GM21515 (cell line): ENCODE measurements around the gene PGF.
"Not testable (repeated sequence)": the region's sequence is repeated elsewhere in the genome, so short reads cannot be mapped to it uniquely, and the experiment has no call there.

Source experiments
- ATAC-seq: cut with Tn5 transposase; IDR thresholded peaks from one replicate; pipeline ENCODE4 v1.9.1; 2021; ENCODE audit not compliant: unreplicated experiment

The PGF gene

DNA sequence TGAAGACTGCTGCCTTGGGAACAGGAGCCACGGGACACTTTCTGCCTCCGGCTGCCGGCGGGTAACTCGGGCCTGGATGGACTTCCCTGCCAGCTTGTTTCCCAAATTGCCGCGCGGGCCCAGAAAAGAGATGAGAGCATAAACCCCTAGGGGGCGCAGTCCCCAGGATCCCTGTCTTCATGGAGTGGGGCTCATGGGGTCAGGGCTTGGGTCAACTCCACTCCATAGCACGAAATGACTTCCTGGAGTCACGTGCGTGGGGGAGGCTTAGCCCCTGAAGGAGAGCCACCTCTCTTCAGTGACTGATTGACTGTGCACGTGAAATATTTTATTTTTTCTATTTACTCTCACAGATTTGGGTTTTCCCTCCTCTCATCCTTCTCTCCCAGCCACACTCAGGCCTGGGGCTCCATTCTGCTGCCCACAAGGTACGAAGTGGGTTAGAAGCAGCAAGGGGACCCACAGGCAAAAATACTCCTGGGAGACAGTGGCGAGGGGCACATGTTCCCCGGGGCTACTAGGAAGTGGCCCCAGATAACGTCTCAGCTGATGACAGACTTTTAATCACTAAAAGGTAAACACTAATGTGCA is 10.0 kb downstream of the PGF start:
- ATAC-seq: no peak

DNA sequence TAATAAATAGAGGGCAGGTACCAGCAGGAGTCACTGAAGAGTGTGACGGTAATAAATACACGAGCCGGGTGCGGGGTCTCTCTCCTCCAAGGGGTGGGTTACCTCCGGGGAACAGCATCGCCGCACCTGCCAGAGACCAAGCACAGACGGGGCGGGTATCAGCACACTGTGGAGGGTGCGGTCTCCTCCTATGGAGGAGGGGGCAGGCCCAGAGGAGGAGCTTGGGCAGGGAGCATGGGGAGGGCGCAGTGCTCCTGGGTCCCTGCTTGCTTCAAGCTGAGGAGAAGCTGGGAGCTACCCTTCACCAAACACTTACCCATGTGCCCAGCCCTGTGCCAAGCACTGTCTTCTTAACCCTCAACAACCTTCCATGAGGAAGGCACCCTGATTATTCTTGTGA is 12.8 kb downstream of the PGF start:
- peak; percentile 40 for ATAC-seq

DNA sequence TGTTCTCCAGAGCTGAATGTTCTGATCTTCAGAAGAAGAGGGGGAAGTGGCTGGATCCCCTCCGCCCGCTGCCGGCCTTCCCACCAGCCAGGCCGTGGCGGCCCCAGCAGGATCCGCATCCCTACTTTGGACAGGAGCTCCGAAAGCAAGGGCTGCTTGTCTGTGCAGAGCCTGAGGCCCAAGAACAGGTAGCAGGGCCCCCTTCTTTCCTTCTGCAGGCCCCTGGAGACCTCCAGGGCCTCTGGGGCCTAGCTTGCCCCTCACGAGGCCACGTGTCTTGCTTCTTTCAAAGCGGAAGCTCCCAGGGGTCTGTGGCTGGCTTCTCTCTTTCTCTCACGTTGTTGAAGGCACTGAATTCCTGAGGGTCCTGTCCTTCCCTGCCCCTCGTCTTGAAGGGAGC is 13.2 kb downstream of the PGF start:
- no peak for ATAC-seq

DNA sequence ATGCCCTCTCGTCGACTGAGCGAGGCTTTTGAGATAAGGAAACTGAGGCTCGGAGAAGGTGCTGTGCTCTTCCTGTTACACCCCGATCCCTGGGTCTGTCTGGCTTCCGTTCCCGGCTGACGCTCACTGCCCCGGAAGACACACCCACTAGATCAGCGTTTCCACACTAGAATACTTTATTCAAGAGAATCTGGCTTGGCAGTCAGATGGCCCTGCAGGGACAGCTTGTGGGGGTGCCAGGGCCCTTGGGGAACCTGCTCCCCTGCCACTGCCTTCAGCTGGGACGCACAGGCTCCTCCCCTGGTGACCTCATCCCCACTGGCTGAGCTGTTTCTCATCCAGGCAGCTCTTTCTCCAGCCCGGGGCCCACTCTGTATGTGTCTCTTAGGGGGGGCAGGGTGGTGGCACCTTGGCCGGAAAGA is 13.7 kb downstream of the PGF start:
- peak; percentile 47 for ATAC-seq

DNA sequence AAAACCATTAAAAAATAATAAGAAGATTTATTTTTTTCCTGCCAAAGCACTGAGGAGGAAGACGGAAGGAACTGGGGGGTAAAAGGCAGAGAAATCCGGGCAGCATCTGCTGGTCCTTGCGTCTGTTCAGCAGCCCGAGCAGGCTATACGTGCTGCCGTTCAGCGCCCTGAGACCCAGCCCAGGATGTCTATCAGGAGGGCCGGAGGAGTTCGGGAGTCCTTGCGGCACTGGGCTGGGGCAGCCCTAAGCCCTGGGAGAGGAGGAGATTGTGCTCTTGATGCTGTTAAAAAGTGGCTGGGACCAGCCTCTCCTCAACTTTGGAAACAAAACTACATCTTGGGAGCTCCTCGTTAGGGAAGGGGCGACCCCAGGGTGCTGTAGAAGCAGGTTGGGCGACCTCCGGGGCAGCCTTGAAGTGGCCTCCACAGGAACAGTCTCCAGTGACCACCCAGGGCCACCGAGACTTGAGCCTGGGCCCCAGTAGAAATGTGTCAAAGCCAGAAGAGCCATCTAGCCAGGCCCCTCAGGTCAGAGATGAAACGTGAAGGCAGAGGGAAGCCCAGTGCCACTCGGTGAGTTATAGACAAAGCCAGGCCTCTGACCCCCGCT is 14.3 kb downstream of the PGF start:
- ATAC-seq: no peak

DNA sequence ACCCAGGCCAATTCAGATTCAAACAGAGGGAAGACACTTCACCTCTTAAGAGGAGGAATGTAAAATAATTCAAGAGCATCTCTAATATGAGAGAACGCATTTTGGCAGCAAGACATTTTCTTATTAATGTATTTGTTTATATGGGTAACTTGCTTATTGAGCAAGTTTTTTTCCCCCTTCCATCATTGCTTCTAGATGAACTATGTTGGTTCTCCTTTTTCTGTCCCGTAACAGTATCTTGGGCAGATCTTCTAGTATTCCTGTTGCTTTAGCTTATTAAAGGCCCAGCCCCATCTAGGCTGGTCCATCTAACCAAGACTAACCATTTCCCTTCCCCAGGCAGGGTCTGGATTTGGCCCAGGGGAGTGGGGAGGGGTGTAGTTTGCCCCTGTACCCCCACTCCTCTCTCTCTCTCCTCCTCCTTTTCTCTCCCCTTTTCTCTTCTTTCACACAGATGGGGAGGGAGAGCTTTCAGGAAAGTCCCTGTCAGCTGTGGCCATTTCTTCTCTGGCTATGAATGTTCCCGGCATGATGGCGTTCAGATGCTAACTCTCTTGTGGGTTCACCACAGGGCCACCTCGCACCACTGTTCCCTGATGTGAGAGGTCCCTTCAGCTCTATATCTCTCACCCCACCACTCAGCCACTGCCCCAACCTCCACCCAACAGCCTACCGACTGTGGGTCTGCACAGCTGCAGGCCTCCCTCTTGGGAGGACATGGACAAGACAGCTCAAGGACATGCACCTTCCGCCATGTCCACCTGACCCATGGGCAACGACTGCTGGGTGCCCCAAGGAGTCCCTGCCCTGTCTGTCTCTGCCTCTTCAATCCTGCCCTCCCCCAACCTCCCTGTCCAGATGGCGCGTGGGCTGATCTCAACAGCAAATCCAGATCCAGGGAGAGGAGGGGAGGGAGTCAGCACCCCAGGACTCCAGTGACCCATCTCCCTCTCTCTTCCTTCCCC is 16.6 kb downstream of the PGF start:
- no peak for ATAC-seq

DNA sequence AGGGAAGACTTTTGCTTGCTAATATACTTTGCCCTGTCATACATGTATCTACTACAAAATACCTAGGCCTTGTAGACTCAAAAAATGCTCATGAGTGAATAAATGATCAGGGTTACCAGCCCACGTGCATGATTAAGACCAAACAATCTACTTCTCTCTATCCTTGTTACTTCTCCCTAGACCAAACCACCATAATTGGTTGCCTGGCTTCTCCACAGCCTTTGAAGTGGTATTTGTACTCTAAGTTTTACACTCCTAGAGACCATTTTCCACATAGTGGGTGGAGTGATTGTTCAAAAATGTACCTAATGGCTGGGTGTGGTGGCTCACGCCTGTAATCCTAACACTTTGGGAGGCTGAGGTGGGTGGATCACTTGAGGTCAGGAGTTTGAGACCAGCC is 18.2 kb downstream of the PGF start:
- ATAC-seq: no peak

DNA sequence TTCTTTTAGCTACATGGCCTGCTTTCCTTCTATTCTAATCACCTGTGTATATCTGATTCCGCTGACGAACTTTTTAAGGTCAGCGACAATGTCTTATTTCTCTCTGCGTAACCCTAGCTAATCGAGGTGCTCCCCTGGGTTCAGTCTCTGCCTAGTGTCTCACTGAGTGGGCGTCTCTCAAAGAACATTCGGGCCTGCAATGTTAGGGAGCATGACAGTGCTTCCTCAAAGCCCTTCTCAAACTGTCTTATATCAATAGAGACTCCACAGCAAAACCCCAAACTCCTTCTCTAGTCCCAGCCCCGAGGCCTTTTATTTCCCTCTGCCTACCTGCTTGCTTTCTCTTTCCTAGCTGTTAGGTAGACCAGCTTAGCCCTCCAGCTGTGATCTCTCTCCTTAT is 18.7 kb downstream of the PGF start:
- ATAC-seq: no peak

DNA sequence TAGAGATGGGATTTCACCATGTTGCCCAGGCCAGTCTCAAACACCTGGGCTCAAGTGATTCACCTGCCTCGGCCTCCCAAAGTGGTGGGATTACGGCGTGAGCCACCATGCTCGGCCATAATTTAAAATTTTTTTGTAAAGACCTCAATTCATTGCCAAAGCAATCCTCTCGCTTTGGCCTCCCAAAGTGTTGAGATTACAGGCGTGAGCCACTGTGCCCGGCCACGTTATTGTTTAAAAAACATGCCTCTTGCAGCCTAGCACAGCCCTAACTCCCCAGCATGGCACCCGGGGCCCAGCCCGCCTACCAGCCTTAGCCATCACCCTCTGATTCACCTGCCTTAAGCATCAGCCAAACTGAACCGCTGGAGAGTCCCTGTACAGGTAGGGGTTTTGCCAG is 19.2 kb downstream of the PGF start:
- no peak for ATAC-seq

DNA sequence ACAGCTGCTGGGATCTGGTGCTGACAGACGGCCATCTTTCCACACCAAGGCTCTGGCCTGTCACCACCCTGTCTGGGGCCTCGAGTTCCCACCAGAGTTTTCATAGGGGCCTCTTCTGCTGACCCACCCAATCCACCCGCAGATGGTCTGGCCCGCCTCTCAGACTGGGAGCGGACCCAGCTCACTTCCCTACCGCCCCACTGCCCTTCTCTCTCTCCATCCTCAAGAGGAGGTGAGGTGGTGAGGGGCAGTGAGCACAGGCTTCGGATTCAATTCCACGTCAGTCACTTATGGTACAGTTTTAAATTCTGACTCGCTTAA is 20.1 kb downstream of the PGF start:
- ATAC-seq: no peak

DNA sequence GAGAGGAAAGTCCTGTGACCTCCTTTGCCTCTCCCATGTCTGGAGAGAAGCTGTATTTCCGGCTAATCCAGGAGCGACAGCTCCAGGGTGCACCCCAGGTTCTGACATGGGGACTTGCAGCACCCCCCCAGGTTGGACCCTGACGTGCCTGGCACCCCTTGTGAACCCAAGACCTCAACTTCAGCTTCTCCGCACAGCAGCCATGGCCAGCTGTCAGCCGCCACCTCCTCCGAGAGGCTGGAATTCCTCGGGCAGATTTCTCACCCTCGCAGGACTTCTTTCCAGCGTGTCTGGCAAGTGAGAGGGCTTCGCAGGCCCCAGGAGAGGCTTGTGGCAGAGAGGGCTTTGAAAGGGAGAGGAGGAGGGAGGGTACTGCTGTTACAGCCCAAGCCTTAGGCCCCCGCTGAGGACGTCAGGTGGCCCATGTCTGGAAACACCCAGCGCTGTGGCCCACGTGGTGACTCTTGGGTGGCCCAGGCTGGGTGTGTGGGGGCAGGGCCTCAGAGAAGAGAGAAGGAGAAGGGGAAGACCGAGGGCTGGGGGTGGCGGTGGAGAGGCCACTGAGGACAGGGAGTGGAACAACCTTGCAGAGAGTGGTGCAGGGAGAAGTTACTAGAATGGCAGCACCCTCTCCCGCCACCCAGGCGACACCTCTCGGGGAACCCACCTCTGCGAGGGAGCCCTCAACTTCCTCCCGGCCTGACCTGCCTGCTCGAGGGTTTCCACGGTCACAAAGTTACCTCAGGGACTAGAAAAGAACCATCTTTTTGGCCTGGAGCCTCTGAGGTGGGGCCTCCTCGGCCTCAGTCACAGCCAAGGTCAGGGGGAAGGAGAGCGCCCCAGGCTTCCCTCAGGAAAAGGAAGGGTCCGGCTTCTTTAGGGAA is 20.7 kb downstream of the PGF start:
- no peak for ATAC-seq

DNA sequence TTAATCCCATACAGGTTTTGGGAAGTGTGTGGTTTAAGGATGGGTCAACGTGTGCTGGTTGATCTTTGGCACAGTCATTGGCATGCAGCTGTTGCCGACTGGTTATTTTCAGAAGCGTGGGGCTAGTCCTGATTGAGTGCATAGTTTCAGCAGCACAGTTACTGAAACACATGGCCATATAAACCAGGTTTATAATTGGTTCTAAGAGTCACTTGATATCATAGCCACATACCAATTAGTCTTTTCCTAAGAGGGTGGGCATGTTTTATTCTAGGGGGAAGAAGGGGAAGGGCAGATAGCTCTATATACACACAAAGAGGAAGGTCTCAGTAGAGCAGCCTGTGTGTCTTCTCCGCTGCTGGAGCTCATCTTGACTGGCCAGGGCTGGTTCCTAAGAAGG is 21.4 kb downstream of the PGF start:
- no peak for ATAC-seq

DNA sequence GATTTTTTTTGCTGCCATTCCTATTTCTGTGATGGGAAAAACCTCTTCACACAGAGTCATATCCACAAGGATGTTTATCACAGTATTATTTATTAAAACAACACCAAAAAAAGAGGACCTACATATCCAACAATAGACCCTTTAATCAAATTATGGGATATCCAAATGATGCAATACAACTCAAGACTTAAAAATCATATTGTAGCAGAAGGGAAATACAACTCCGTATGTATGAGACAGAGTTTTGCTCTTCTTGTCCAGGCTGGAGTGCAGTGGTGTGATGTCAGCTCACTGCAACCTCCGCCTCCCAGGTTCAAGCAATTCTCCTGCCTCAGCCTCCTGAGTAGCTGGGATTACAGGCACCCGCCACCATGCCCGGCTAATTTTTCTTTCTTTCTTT is 22.5 kb downstream of the PGF start:
- not testable (repeated sequence) for ATAC-seq

DNA sequence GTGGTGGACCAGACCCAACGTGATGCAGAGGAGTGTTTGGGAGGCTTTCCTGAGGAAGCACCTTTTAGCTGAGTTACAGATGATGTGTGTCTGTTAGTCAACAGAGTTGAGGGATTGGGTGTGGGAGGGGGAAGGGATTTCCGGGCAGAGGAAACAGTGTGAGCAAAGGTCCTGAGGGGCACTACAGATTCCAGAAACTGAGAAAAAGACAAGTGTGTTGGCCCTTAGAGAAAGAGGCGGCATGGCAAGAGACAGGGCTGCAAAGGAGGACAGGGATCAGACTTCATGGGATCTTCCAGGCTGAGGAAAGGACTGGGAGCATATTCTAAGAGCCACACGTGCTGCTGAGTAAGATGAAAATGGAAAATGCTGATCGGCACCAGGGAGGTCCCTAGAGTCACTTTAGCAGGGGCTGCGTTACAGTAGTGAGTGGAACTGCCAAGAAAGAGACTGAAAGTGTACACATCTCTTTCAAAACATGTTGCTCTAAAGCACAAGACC is 22.9 kb downstream of the PGF start:
- no peak for ATAC-seq

DNA sequence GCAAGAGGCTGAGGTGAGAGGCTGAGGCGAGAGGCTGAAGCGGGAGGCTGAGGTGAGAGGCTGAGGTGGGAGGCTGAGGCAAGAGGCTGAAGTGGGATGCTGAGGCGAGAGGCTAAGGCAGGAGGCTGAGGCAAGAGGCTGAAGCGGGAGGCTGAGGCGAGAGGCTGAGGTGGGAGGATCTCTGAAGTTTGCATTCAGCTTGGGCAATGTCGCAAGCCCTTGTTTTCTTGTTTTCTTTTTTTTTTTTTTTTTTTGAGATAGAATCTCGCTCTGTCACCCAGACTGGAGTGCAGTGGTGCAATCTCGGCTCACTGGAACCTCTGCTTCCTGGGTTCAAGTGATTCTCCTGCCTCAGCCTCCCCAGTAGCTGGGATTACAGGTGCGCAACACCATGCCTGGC is 23.7 kb downstream of the PGF start:
- not testable (repeated sequence) for ATAC-seq

DNA sequence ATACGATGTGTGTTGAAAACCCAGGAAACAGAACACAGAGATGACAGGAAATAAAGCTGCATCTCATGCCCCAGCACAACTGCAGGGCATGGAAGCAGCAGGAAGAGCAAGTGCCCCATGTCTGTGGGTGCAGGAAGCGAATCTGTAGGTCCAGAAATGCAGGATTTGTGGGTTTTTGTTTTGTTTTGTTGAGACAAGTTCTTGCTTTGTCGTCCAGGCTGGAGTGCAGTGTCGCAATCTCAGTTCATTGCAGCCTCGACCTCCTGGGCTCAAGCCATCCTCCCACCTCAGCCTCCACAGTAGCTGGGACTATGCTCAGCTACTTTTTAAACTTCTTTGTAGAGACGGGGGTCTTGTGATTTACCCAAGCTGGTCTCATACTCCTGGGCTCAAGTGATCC is 26.2 kb downstream of the PGF start:
- ATAC-seq: no peak

DNA sequence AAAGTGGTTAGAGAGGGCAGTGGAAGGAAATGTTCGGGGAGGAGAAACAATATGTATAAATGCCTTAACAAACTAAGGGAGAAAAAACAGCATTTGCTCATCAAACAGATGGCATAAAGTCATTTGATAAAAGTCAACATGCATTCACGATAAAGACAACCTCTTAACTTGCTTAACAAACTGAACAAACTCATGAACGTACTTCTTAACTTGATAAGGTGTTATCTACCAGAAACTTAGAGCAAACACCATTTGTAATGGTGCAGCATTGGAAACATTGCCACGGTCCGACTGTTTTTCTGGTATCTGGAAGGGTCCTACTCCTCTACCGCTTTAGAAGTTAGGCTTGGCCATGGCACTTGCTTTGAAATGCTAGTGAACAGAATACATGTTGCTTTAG is 28.2 kb downstream of the PGF start:
- no peak for ATAC-seq

DNA sequence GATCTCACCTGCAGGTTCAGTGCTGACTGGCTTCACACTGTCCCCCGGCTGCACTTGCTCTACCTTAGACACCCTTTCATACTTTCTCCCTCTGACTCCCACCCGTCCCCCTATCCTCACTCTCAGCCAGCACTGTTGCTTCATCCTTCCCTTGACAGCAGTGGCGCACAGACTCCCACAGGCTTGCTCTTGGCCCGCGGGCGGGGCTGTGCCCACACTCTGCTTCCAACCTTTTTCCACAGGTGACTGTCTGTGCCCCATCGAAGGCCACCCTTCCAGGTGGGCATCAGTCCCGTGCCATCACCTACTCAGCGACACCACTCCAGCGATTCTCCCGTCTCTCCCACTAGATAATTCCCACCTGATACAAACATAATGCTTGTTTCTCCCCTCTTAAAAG is 31.3 kb downstream of the PGF start:
- no peak for ATAC-seq

DNA sequence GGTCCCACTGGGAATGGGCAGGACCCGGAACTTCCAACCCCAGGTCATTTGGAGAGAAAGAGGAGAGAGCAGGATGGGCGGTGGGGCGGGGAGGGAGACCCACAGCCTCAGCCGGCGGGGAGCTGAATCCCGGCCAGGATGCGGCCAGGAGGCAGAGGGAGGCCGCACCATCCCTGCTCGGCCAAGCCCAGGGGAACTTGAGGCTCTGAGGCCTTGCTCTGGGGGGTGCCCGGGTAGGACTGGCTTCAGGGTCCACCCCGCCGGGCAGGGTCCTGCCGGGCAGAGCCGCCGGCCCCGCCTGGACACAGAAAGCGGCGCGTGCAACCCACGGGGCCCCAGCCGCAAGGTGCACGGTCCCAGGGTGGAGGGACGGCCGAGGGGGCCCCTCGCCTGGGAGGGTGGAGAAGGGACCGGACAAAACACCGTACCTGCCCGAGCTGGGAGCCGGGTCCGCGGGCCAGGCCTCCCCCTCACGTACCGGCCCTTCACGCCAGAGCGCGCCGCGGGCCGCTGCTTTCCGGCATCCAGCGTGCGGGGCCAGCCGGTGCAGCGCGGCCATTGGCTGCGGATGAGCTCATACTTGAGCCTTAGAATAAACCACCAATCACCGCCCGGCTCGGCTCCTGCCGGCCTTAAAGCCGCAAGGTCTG is 32.5 kb downstream of the PGF start, which contains the start of gene RPS6KL1:
TSS of gene RPS6KL1 (minus strand) at position 509 of the 650 bp plus-strand sequence. CDS start 1,719 bp downstream, outside the sequence.
- ATAC-seq: peak; percentile 77

DNA sequence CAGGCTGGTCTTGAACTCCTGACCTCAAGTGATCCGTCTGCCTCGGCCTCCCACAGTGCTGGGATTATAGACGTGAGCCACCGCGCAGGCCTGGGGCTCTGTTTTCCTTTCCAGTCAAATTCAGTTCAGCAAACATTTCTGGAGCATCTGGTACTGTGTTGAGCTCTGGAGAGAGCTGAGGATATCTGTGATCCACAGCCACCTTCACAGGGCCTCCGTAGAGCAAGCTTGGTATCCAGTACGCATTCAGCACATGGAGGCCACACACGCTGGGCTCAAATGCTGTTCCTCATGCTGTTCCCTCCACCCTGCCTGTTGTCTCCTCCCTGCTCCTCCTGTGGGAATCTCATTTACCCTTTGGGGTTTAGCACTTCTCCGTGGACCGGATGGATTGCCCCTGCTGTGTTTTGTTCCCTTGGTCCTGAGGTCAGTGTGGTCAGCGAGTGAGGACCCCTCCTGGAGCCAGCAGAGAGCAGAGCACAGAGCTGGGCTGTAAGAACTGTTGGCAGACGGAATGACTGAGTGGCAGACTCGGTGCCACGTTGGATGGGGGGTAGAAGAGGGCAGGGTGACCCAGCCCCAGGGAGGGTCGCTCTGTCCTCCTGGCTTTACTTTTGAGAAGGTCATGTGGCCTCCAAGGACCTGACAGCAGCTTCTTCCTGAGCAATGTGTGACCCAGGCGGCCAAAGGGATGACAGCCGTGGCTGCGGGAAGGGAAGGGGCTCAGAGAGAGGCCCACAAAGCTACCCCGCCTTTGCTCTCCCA is 33.2 kb downstream of the PGF start:
- ATAC-seq: no peak
